Right lobe of liver (tissue), 4 donors: Measurements from ENCODE around the gene KDM8.

Experiments
- CTCF ChIP-seq, 4 donors: fragments of 200-600 bp in 3 of 4; fragments of 450-650 bp in 1 of 4; IDR thresholded peaks; one replicate each; pipeline versions ENCODE4 v1.5.1 to v1.8.0; 2016 to 2022; ENCODE audit warnings: antibody characterized with exemption in 4 of 4, mild to moderate bottlenecking in 2 of 4
- POLR2A ChIP-seq: fragments of 450-650 bp; IDR thresholded peaks from one replicate; pipeline ENCODE4 v1.6.1; 2017; ENCODE audit warnings: antibody characterized with exemption, mild to moderate bottlenecking
- donor health status: DM: no; HTN: no; CAD: no.
- donor health status: DM: no; HTN: no; CAD: no.
- donor health status: DM: no; HTN: yes; CAD: no.

GRCh38 chr16:27204312-27204915 lies 1.1 kb downstream of the KDM8 start:
- TF ChIP-seq CTCF (IDR thresholded peaks at IDR 0.05) (no peak), POLR2A (no peak)
